Neural cell (in vitro differentiated cells): ENCODE measurements around the gene GAB1. TPM values are rescaled to one million over a fixed set of nuclear protein-coding genes. Genes with fewer than 3 reads are reported as not detected.
A peak's percentile ranks its signal among the peaks of the same experiment; 100 is the strongest.

Experiments used
- H2AFZ ChIP-seq: fragments of 200-600, 300-800 bp; sonication (generic), shearing (Covaris generic); 2 replicates; pipeline ENCODE4 v1.6.0; 2014; ENCODE audit warnings: low read depth, mild to moderate bottlenecking, antibody characterized with exemption, low read length, moderate library complexity
- H3F3A ChIP-seq: fragments of 200-600 bp; shearing (Covaris generic); 2 replicates; pipeline ENCODE4 v1.6.1; 2016; ENCODE audit warnings: mild to moderate bottlenecking, moderate library complexity, mixed read lengths, antibody characterized with exemption, low read length; ENCODE audit not compliant: insufficient read depth, poor library complexity, severe bottlenecking
- H3K27ac ChIP-seq: fragments of 200-600, 300-800 bp; sonication (generic), shearing (Covaris generic); 2 replicates; pipeline ENCODE4 v1.5.1; 2014; ENCODE audit warnings: mild to moderate bottlenecking, low read length, moderate library complexity
- H3K27me3 ChIP-seq: fragments of 300-800, 200-600 bp; sonication (generic), shearing (Covaris generic); 2 replicates; pipeline ENCODE4 v1.6.0; 2014; ENCODE audit warnings: mild to moderate bottlenecking, low read depth, low read length, moderate library complexity; ENCODE audit not compliant: insufficient read depth
- H3K36me3 ChIP-seq: fragments of 300-800, 200-600 bp; sonication (generic), shearing (Covaris generic); 2 replicates; pipeline ENCODE4 v1.5.1; 2014; ENCODE audit warnings: mild to moderate bottlenecking, antibody characterized with exemption, low read length, moderate library complexity; ENCODE audit not compliant: insufficient read depth
- H3K4me2 ChIP-seq: fragments of 300-800, 200-600 bp; sonication (generic), shearing (Covaris generic); 2 replicates; pipeline ENCODE4 v1.6.0; 2014; ENCODE audit warnings: mild to moderate bottlenecking, low read length
- H3K4me3 ChIP-seq: fragments of 300-800, 200-600 bp; sonication (generic), shearing (Covaris generic); 2 replicates; pipeline ENCODE4 v1.5.1; 2014; ENCODE audit warnings: mild to moderate bottlenecking, low read length, moderate library complexity
- H3K79me2 ChIP-seq: fragments of 200-600 bp; shearing (Covaris generic); replicated peaks from 2 replicates; pipeline ENCODE4 v1.6.0; 2014; ENCODE audit warnings: mild to moderate bottlenecking, low read length, moderate library complexity; ENCODE audit not compliant: insufficient read depth
- H3K9ac ChIP-seq: fragments of 300-800, 200-600 bp; sonication (generic), shearing (Covaris generic); 2 replicates; pipeline ENCODE4 v1.6.1; 2016; ENCODE audit warnings: mild to moderate bottlenecking, low read length, mixed read lengths
- H3K9me2 ChIP-seq: fragments of 200-600 bp; shearing (Covaris generic); 2 replicates; pipeline ENCODE4 v1.6.1; 2016; ENCODE audit warnings: mild to moderate bottlenecking, low read length, mixed read lengths; ENCODE audit not compliant: insufficient read depth
- H3K9me3 ChIP-seq: fragments of 200-600, 300-800 bp; sonication (generic), shearing (Covaris generic); 2 replicates; pipeline ENCODE4 v1.6.1; 2016; ENCODE audit warnings: mild to moderate bottlenecking, mixed run types, low read length, moderate library complexity, mixed read lengths
- H4K20me1 ChIP-seq: fragments of 200-600 bp; shearing (Covaris generic); 2 replicates; pipeline ENCODE4 v1.6.1; 2016; ENCODE audit warnings: mild to moderate bottlenecking, mixed run types; ENCODE audit not compliant: insufficient read depth
- EP300 ChIP-seq: fragments of 450-650 bp; conservative IDR thresholded peaks from 2 replicates; pipeline ENCODE4 v1.6.1; 2014; ENCODE audit warnings: antibody characterized with exemption, mild to moderate bottlenecking, moderate library complexity; ENCODE audit not compliant: poor library complexity, severe bottlenecking
- EZH2 ChIP-seq: fragments of 200-600, 300-800 bp; shearing (Covaris generic), sonication (generic); IDR thresholded peaks from 2 replicates; pipeline ENCODE4 v1.6.1; 2014; ENCODE audit warnings: antibody characterized with exemption, low read length, borderline replicate concordance, mild to moderate bottlenecking; ENCODE audit not compliant: insufficient read depth, poor library complexity, severe bottlenecking
- MXI1 ChIP-seq: fragments of 450-650 bp; conservative IDR thresholded peaks from 2 replicates; pipeline ENCODE4 v1.6.1; 2014; ENCODE audit warnings: antibody characterized with exemption, mild to moderate bottlenecking; ENCODE audit not compliant: poor library complexity, severe bottlenecking
- POLR2AphosphoS5 ChIP-seq: IDR thresholded peaks from 2 replicates; pipeline ENCODE4 v1.6.1; 2012
- RAD21 ChIP-seq: fragments of 450-650 bp; conservative IDR thresholded peaks from 2 replicates; pipeline ENCODE4 v1.6.1; 2014; ENCODE audit warnings: antibody characterized with exemption, mild to moderate bottlenecking, moderate library complexity
- REST ChIP-seq: IDR thresholded peaks from 2 replicates; pipeline ENCODE4 v1.6.1; 2012; ENCODE audit warnings: borderline replicate concordance
- SMC3 ChIP-seq: fragments of 450-650 bp; conservative IDR thresholded peaks from 2 replicates; pipeline ENCODE4 v1.6.1; 2014; ENCODE audit warnings: antibody characterized with exemption, mild to moderate bottlenecking, moderate library complexity; ENCODE audit not compliant: poor library complexity
- TAF1 ChIP-seq: IDR thresholded peaks from 2 replicates; pipeline ENCODE4 v1.6.1; 2012; ENCODE audit warnings: low read depth
- polyA plus RNA-seq: library from polyadenylated mRNA; depleted of rRNA; stranded (reverse); fragments of >200 nt; gene quantifications from 2 replicates; pipeline ENCODE4 v1.2.3, GENCODE V29; 2014
- TF ChIP-seq, protein P1 (sequence below): fragments of 450-650 bp; IDR thresholded peaks from 2 replicates; pipeline ENCODE4 v1.5.1; 2014; ENCODE audit warnings: antibody characterized with exemption, mild to moderate bottlenecking, moderate library complexity; ENCODE audit not compliant: poor library complexity, severe bottlenecking

The GAB1 gene
- polyA plus RNA-seq, 1 donor from 2014 or later = 2.4 TPM

GRCh38 chr4:143514497-143514896 is 177.8 kb downstream of the GAB1 start:
- Histone ChIP-seq H3K4me3 (peak overlapping the region; percentile 90), H4K20me1 (peaks cover 12% of the 10 kb centered on the region), H3F3A (no peaks in the 10 kb centered on the region), H3K9me2 (no peaks in the 10 kb centered on the region), H3K79me2 (peaks cover 53% of the 10 kb centered on the region), H3K9ac (peak overlapping the region; percentile 97), H3K36me3 (peaks cover 9% of the 10 kb centered on the region), H3K27me3 (no peaks in the 10 kb centered on the region), H3K9me3 (no peaks in the 10 kb centered on the region), H2AFZ (peak overlapping the region; percentile 86), H3K4me2 (peak overlapping the region; percentile 86), H3K27ac (peak overlapping the region; percentile 97)
- peak; percentile 32 for TF ChIP-seq TAF1
- peak; percentile 25 for TF ChIP-seq POLR2AphosphoS5
- TF ChIP-seq EZH2 = no peak
- TF ChIP-seq, protein P1, sequence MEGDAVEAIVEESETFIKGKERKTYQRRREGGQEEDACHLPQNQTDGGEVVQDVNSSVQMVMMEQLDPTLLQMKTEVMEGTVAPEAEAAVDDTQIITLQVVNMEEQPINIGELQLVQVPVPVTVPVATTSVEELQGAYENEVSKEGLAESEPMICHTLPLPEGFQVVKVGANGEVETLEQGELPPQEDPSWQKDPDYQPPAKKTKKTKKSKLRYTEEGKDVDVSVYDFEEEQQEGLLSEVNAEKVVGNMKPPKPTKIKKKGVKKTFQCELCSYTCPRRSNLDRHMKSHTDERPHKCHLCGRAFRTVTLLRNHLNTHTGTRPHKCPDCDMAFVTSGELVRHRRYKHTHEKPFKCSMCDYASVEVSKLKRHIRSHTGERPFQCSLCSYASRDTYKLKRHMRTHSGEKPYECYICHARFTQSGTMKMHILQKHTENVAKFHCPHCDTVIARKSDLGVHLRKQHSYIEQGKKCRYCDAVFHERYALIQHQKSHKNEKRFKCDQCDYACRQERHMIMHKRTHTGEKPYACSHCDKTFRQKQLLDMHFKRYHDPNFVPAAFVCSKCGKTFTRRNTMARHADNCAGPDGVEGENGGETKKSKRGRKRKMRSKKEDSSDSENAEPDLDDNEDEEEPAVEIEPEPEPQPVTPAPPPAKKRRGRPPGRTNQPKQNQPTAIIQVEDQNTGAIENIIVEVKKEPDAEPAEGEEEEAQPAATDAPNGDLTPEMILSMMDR = no peak

DNA sequence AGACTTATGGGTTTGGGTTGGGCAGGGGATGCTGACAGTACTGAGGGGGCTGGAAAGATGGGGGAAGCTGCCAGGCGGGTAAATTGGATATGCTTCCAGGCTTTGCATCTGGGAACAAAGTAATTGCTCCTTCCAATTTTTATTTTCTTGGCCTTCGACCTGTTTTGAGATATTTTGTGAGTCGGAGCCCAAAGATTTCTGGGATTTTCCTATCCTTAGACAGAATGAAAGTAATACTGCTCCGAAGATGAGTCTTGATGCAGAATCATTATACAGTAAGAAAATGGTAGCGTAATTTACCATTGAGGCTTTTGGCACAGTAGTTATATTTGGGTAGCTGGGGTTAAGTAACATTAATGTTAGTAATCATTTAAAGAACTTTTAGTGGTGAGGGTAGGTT is 178.2 kb downstream of the GAB1 start:
- Histone ChIP-seq H3F3A (no peaks in the 10 kb centered on the region), H3K4me3 (peak overlapping the region; percentile 90), H3K4me2 (peak overlapping the region; percentile 86), H3K9me2 (no peaks in the 10 kb centered on the region), H3K79me2 (peaks cover 57% of the 10 kb centered on the region), H3K36me3 (peaks cover 9% of the 10 kb centered on the region), H3K9me3 (no peaks in the 10 kb centered on the region), H3K27ac (peak overlapping the region; percentile 97), H4K20me1 (peaks cover 12% of the 10 kb centered on the region), H3K9ac (peak overlapping the region; percentile 97), H3K27me3 (no peaks in the 10 kb centered on the region), H2AFZ (no peak overlapping the region)
- TF ChIP-seq SMC3 (no peak), RAD21 (no peak), MXI1 (no peak), TAF1 (no peak), EZH2 (no peak), POLR2AphosphoS5 (no peak), REST (no peak), EP300 (no peak)
- TF ChIP-seq, protein P1 = no peak
